H1 (cell line): ENCODE measurements around the gene PEX5L. TPM values are rescaled to one million over a fixed set of nuclear protein-coding genes. Genes with fewer than 3 reads are reported as not detected.

Source experiments
- BACH1 ChIP-seq: IDR thresholded peaks from 2 replicates; pipeline ENCODE4 v1.6.1; 2012; ENCODE audit warnings: low read length, improper control_type of control experiment
- SIRT6 ChIP-seq: IDR thresholded peaks from one replicate; pipeline ENCODE4 v1.7.1; 2012; ENCODE audit warnings: low read length, inconsistent platforms
- polyA plus RNA-seq, 7 experiments: library from polyadenylated mRNA; depleted of rRNA in 3 of 7; stranded (reverse) in 5 of 7; unstranded in 2 of 7; fragments of >200 nt in 5 of 7; fragments of 200-250 nt in 2 of 7; gene quantifications; 1 replicate in 5 of 7; 2 replicates in 1 of 7; 4 replicates in 1 of 7; pipeline versions ENCODE4 v1.2.1 to v1.2.3, GENCODE V29; 2011 to 2013; ENCODE audit warnings: missing spikeins in 2 of 7, mixed read lengths in 2 of 7
- total RNA-seq: library from RNA; stranded (reverse); fragmentation: NEBNext Ultra II Directional; extraction: Animal tissue kit (Norgen Biotek cat#: 25700); gene quantifications from 2 replicates; pipeline ENCODE4 v1.2.1, GENCODE V29; 2021
- TF ChIP-seq, protein P1 (sequence below): fragments of 300-600 bp; sonication (generic); IDR thresholded peaks from 2 replicates; pipeline ENCODE4 v1.7.1; 2012; ENCODE audit warnings: low read length, moderate library complexity, mild to moderate bottlenecking, inconsistent platforms; ENCODE audit not compliant: insufficient replicate concordance
- TF ChIP-seq, protein P2 (sequence below): IDR thresholded peaks from 2 replicates; pipeline ENCODE4 v1.6.1; 2011; ENCODE audit warnings: low read depth, mild to moderate bottlenecking, low read length; ENCODE audit not compliant: insufficient read depth

PEX5L gene
- total and polyA plus RNA-seq, 2 of the 8 experiments (the other 6 are each of a cell fraction or from before 2014, with no cell fraction given) = 0.80 to 4.2 TPM

DNA sequence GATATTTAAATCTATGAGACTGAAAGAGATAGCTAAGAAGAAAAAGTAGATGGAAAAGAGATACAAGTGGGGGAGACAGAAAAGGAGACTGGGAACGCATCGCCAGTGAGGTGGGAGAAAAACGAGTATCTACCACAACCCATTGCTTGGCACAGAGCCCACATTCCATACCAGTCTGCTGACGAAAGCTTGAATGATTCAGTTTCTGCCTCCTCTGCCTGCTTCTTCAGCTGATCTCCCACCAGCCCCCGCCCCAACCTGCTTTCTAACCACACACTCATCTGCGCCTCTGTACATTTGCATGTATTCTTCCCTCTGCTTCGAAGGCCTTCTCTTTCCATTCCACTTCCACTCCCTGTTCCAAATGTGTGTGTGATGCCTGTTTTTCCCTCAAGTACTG lies 195.8 kb downstream of the PEX5L start (continued):
- TF ChIP-seq, protein P1, sequence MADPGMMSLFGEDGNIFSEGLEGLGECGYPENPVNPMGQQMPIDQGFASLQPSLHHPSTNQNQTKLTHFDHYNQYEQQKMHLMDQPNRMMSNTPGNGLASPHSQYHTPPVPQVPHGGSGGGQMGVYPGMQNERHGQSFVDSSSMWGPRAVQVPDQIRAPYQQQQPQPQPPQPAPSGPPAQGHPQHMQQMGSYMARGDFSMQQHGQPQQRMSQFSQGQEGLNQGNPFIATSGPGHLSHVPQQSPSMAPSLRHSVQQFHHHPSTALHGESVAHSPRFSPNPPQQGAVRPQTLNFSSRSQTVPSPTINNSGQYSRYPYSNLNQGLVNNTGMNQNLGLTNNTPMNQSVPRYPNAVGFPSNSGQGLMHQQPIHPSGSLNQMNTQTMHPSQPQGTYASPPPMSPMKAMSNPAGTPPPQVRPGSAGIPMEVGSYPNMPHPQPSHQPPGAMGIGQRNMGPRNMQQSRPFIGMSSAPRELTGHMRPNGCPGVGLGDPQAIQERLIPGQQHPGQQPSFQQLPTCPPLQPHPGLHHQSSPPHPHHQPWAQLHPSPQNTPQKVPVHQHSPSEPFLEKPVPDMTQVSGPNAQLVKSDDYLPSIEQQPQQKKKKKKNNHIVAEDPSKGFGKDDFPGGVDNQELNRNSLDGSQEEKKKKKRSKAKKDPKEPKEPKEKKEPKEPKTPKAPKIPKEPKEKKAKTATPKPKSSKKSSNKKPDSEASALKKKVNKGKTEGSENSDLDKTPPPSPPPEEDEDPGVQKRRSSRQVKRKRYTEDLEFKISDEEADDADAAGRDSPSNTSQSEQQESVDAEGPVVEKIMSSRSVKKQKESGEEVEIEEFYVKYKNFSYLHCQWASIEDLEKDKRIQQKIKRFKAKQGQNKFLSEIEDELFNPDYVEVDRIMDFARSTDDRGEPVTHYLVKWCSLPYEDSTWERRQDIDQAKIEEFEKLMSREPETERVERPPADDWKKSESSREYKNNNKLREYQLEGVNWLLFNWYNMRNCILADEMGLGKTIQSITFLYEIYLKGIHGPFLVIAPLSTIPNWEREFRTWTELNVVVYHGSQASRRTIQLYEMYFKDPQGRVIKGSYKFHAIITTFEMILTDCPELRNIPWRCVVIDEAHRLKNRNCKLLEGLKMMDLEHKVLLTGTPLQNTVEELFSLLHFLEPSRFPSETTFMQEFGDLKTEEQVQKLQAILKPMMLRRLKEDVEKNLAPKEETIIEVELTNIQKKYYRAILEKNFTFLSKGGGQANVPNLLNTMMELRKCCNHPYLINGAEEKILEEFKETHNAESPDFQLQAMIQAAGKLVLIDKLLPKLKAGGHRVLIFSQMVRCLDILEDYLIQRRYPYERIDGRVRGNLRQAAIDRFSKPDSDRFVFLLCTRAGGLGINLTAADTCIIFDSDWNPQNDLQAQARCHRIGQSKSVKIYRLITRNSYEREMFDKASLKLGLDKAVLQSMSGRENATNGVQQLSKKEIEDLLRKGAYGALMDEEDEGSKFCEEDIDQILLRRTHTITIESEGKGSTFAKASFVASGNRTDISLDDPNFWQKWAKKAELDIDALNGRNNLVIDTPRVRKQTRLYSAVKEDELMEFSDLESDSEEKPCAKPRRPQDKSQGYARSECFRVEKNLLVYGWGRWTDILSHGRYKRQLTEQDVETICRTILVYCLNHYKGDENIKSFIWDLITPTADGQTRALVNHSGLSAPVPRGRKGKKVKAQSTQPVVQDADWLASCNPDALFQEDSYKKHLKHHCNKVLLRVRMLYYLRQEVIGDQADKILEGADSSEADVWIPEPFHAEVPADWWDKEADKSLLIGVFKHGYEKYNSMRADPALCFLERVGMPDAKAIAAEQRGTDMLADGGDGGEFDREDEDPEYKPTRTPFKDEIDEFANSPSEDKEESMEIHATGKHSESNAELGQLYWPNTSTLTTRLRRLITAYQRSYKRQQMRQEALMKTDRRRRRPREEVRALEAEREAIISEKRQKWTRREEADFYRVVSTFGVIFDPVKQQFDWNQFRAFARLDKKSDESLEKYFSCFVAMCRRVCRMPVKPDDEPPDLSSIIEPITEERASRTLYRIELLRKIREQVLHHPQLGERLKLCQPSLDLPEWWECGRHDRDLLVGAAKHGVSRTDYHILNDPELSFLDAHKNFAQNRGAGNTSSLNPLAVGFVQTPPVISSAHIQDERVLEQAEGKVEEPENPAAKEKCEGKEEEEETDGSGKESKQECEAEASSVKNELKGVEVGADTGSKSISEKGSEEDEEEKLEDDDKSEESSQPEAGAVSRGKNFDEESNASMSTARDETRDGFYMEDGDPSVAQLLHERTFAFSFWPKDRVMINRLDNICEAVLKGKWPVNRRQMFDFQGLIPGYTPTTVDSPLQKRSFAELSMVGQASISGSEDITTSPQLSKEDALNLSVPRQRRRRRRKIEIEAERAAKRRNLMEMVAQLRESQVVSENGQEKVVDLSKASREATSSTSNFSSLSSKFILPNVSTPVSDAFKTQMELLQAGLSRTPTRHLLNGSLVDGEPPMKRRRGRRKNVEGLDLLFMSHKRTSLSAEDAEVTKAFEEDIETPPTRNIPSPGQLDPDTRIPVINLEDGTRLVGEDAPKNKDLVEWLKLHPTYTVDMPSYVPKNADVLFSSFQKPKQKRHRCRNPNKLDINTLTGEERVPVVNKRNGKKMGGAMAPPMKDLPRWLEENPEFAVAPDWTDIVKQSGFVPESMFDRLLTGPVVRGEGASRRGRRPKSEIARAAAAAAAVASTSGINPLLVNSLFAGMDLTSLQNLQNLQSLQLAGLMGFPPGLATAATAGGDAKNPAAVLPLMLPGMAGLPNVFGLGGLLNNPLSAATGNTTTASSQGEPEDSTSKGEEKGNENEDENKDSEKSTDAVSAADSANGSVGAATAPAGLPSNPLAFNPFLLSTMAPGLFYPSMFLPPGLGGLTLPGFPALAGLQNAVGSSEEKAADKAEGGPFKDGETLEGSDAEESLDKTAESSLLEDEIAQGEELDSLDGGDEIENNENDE = no peak
- TF ChIP-seq BACH1 (no peak), SIRT6 (no peak)
- TF ChIP-seq, protein P2, sequence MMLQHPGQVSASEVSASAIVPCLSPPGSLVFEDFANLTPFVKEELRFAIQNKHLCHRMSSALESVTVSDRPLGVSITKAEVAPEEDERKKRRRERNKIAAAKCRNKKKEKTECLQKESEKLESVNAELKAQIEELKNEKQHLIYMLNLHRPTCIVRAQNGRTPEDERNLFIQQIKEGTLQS = no peak
